HepG2 (cell line): ENCODE data around the gene FAM89B. TPM values are rescaled to one million over a fixed set of nuclear protein-coding genes. Genes with fewer than 3 reads are reported as not detected.

ENCODE experiments used
- AKAP8 ChIP-seq: sonication (generic); formaldehyde crosslinking; IDR thresholded peaks from 2 replicates; pipeline ENCODE4 v1.5.1; 2020; ENCODE audit warnings: mild to moderate bottlenecking, missing genetic modification reagents
- ARID3A ChIP-seq: IDR thresholded peaks from 2 replicates; pipeline ENCODE4 v1.6.1; 2012; ENCODE audit warnings: low read depth, low read length, improper control_type of control experiment
- ELF3 ChIP-seq: IDR thresholded peaks from 2 replicates; pipeline ENCODE4 v1.6.1; 2016; ENCODE audit warnings: missing genetic modification reagents, missing compliant biosample characterization
- HOXA9 ChIP-seq: sonication (generic); formaldehyde crosslinking; IDR thresholded peaks from 2 replicates; pipeline ENCODE4 v1.8.1; 2022; ENCODE audit warnings: missing genetic modification reagents, mild to moderate bottlenecking, moderate library complexity, borderline replicate concordance
- ISX ChIP-seq: sonication (generic); formaldehyde crosslinking; conservative IDR thresholded peaks from 2 replicates; pipeline ENCODE4 v1.5.0; 2020; ENCODE audit warnings: missing genetic modification reagents
- MYC ChIP-seq: sonication (generic); formaldehyde crosslinking; IDR thresholded peaks from 2 replicates; pipeline ENCODE4 v1.9.0; 2021; ENCODE audit warnings: missing genetic modification reagents, borderline replicate concordance
- NONO ChIP-seq, 2 experiments: fragments of 450-650 bp in 1 of 2; sonication (generic) in 1 of 2; formaldehyde crosslinking in 1 of 2; IDR thresholded peaks in 1 of 2; conservative IDR thresholded peaks in 1 of 2; 2 replicates each; pipeline versions ENCODE4 v1.6.1 to v1.8.0; 2017 to 2022; ENCODE audit warnings: mild to moderate bottlenecking in 1 of 2, missing genetic modification reagents in 1 of 2, moderate library complexity in 1 of 2
- NRL ChIP-seq: sonication (generic); formaldehyde crosslinking; IDR thresholded peaks from 2 replicates; pipeline ENCODE4 v1.5.0; 2020; ENCODE audit warnings: missing genetic modification reagents, mild to moderate bottlenecking, moderate library complexity, borderline replicate concordance
- PRDM4 ChIP-seq: sonication (generic); formaldehyde crosslinking; IDR thresholded peaks from 2 replicates; pipeline ENCODE4 v1.9.0; 2021; ENCODE audit warnings: missing genetic modification reagents, borderline replicate concordance
- RERE ChIP-seq: IDR thresholded peaks from 2 replicates; pipeline ENCODE4 v1.6.1; 2016; ENCODE audit warnings: low read depth, missing genetic modification reagents, missing compliant biosample characterization
- XBP1 ChIP-seq: sonication (generic); formaldehyde crosslinking; IDR thresholded peaks from 2 replicates; pipeline ENCODE4 v1.5.0; 2020; ENCODE audit warnings: missing genetic modification reagents
- ZNF138 ChIP-seq: sonication (generic); formaldehyde crosslinking; IDR thresholded peaks from 2 replicates; pipeline ENCODE4 v1.5.0; 2020; ENCODE audit warnings: mild to moderate bottlenecking, low read depth, missing genetic modification reagents
- ZNF281 ChIP-seq: sonication (generic); formaldehyde crosslinking; IDR thresholded peaks from 2 replicates; pipeline ENCODE4 v1.4.0; 2020; ENCODE audit warnings: missing genetic modification reagents, borderline replicate concordance
- ZNF605 ChIP-seq: sonication (generic); formaldehyde crosslinking; IDR thresholded peaks from 2 replicates; pipeline ENCODE4 v1.8.0; 2022; ENCODE audit warnings: mild to moderate bottlenecking, missing genetic modification reagents
- ZNF720 ChIP-seq: sonication (generic); formaldehyde crosslinking; IDR thresholded peaks from 2 replicates; pipeline ENCODE4 v1.4.0; 2020; ENCODE audit warnings: missing genetic modification reagents
- ZNF747 ChIP-seq: sonication (generic); formaldehyde crosslinking; IDR thresholded peaks from 2 replicates; pipeline ENCODE4 v1.8.1; 2023; ENCODE audit warnings: missing genetic modification reagents, mild to moderate bottlenecking, borderline replicate concordance
- polyA plus RNA-seq, 8 experiments: library from polyadenylated mRNA; depleted of rRNA in 3 of 8; stranded (reverse) in 7 of 8; unstranded in 1 of 8; fragments of >200 nt; fragmentation: Illumina TruSeq in 4 of 8; extraction: Trizol in 4 of 8; gene quantifications; 2 replicates each; pipeline versions ENCODE4 v1.2.1 to v1.2.3, GENCODE V29; 2011 to 2016; ENCODE audit warnings: low read depth in 4 of 8, missing spikeins in 1 of 8, mixed read lengths in 1 of 8; ENCODE audit not compliant: insufficient read depth in 1 of 8
- total RNA-seq, 5 experiments: library from RNA; depleted of rRNA; stranded (reverse); fragments of >200 nt; fragmentation: Illumina TruSeq; extraction: Trizol; gene quantifications; 2 replicates each; pipeline ENCODE4 v1.2.3, GENCODE V29; 2016; ENCODE audit warnings: low read depth in 1 of 5

The FAM89B gene
- total and polyA plus RNA-seq, 2 of the 13 experiments (the other 11 are each of a cell fraction or from before 2014, with no cell fraction given) = 5.7 to 8.0 TPM

- TF ChIP-seq ARID3A (no peak), ZNF605 (CRISPR knock-in tag) (no peak), RERE (no peak), HOXA9 (no peak), AKAP8 (CRISPR knock-in tag) (no peak), NONO (IDR thresholded peaks at IDR 0.05) (no peak), NONO (CRISPR knock-in tag; conservative IDR thresholded peaks at IDR 0.05) (0 out of 2 replicates have a peak, but pooled peaks have one; percentile 21), ZNF138 (CRISPR knock-in tag) (no peak), ZNF747 (CRISPR knock-in tag) (no peak), XBP1 (CRISPR knock-in tag) (no peak), MYC (CRISPR knock-in tag) (no peak; the same call in 1 of the 2 replicates), ELF3 (CRISPR knock-in tag) (peak; percentile 37; the same call in 1 of the 2 replicates), PRDM4 (CRISPR knock-in tag) (no peak), NRL (CRISPR knock-in tag) (no peak), ZNF281 (no peak), ISX (CRISPR knock-in tag) (no peak), ZNF720 (CRISPR knock-in tag) (no peak)
Observed at GRCh38 chr11:65555693-65556231, 16.6 kb upstream of the FAM89B start (continued).
